ENCODE data around the gene MYLIP.

Gene MYLIP

DNA sequence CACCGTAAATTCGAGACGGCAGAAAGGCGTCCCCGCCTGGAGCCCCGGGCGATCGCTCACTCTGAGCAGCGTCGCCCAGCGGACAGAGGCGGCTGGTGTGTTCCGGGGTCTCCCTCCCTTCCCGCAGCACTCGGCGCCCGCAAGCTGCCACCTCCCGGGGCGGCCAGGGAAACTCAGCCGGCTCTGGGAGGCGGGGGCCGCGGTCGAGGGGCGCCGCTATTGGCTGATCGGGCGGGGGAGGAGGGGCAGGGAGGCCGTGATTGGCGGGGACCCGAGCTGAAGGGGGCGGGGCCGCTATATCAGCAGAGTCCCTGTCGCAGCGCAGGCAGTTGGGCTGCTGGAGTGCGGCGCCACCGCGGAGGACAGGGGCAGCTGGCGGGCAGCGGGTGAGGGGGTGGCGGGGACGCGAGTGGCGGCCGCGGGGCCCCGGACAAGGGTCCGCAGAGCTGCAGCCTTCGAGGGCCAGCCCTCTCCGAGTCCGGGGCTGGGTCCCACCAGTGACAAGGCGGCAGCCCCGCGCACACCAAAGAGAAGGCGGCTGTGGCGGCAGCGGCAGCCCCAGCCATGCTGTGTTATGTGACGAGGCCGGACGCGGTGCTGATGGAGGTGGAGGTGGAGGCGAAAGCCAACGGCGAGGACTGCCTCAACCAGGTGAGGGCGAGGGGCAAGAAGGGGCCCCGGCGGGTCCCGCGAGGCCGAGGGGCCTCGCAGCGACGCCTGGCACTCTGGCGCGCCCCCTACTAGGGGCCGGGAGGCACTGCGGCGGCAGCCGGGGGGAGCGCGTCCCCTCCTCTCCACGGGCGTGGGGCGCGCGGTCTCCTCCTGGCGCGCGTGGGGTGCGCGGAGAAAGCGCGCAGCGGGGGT lies at the start of gene MYLIP:
TSS of gene MYLIP (plus strand) at position 328 of the 864 bp plus-strand sequence. CDS start at position 565, 237 bp downstream.
- DNase-seq (ENCODE audit: low read depth, low spot score) = peak; percentile 97

DNA sequence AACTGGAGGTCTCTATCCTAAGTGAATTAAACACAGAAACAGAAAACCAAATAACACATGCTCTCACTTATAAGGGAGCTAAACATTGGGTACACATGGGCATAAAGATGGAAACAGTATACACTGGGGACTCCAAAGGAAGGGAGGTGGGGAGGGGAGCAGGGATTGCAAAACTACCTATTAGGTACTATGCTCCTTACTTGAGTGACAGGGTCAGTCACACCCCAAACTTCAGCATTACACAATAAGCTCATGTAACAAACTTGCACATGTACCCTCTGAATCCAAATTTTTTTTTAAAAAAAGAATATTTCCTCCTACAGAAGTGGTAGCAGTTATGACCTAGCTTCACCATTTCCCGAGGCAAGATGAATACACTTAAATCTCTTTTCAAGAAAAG lies 49.5 kb upstream of the MYLIP start:
- DNase-seq (ENCODE audit: low read depth, low spot score) = no peak

DNA sequence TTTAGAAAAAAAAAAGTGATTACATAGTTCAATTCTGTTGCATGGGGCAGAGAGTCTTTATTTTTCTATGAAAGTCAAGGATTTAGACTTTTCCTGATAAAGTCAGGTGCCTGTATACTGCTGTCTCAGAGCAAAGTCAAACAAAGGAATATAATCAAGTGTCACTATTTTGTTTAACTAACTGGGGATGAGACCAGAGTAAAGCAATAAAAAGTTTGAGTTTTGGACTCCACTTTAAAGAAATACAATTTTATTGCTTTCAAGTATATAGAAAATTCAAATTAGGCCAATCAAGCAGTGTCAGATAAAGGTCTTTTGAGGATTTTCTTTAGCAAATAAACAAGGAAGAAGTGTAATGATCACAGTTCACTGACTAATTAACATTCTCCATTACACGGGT lies 48.7 kb upstream of the MYLIP start:
- DNase-seq (ENCODE audit: low read depth, low spot score) = no peak

DNA sequence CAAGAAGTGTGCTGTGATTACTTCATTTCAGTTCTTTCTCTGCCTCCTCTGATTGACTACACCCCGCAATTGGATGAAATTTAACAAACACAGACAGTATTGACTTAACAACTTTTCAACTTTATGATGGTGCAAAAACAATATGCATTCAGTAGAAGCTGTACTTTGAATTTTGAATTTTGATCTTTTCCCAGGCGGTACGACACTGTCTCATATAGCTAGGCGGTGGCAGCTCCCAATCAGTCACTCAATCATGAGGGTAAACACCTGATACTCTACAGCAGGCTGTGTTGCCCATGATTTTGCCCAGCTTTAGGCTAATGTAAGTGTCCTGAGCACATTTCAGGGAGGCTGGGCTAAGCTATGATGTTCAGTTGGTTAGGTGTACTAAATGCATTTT lies 47.6 kb upstream of the MYLIP start:
- DNase-seq (ENCODE audit: low read depth, low spot score) = no peak

DNA sequence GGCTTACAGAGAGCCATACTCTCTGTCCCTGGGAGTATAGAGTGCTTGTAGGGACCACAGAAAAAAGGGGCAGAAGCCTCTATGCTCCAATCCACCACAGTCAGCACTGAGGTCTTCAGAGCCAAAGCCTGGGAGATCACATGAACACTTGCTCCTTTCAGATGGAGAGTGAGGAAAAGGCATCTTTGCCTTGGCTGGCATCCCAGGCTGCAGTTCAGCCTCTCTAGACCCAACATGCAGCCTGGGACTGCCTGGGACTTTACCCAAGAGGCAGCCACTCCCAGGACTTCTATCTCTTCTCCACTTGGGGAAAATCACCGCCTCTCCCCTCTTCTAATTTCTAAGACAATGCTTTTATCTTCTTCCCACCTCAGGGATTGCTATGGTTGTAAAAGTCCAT lies 46.5 kb upstream of the MYLIP start:
- DNase-seq (ENCODE audit: low read depth, low spot score) = no peak

DNA sequence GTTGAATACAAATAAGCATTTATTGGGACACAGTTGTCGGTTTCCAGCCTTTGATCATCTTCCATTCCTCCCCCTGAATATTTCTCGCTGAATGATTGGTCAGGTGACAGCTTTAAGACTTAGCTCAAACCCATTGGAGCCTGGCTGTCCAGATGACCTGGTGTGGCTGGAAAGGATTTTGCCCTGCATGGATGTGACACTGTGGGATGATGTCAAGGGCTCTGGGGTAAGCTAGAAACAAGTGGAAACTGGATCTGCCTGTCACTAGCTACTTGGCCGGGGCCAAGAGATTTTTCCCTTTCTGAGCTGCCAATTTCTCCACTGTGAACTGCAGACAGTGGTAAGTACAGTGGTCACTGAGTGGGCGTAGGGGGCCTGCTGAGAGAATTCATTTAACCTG lies 41.9 kb upstream of the MYLIP start:
- no peak for DNase-seq (ENCODE audit: low read depth, low spot score)

DNA sequence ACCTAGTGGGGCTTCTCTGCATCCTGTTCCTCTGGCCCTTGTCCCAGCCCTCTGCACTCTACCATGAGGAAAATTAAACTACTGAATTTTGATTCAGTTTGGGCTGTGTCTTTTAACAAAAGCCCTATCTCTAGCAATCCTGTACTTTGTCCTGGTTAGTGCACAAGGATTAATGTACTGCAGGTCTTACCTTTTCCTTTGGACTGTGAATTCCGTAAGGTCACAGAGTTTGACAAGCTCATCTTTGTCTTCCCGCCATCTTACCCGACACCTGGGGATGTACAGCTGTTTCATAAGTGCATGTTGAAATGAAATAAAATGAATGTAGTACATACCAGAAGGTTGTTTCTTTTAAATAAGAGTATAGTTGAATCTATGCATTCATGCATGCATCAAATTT lies 41.5 kb upstream of the MYLIP start:
- no peak for DNase-seq (ENCODE audit: low read depth, low spot score)

DNA sequence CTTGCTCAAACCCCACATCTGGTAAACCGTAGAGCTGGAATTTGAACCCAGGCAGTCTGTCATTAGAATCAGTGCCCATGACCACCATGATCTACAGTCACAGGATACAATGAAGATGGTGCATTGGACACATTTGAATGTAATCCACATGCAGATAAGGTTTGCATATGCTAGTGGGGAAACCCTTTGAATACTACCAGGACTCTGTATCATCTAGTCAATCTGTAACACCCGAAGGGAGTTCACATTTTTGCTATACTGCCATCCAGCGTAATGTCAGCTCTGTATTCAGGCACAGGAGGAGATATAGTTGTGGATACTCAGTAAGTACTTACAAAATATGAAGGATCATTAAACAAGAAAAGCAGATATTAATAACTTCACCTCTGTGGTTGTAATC lies 40.5 kb upstream of the MYLIP start:
- no peak for DNase-seq (ENCODE audit: low read depth, low spot score)

DNA sequence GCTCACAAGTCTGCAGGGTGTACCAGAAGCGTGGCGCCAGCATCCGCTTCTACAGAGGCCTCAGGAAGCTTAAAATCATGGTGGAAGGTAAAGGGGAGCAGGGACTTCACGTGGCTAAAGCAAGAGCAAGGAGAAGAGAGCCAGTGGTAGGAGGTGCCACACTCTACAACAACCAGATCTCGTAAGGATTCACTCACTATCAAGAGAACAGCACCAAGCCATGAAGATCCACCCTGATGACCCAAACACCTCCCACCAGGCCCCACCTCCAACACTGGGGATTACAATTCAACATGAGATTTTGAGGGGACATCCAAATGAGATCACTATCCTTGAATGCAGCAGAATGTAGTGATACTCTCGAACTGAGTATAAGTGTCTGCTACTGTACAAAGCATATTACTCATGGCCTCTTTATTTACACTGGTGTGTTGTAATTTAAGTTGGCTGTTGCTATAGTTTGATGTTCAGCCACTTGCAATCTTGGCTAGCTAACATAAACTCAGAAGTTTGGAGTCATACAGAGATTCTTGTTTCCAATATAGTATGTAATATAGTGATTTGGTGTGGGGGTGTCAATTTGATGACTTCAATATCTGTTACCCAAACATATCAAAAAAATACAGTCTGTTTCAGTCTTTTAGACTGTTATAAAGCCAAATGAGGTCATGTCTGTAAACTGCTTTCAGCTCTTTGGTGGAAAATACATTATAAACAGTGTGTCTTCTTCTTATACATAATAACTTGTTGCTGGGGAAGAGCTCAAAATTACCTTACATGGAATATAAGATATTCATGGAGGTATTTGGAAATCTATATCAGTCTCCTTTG lies 39.4 kb upstream of the MYLIP start:
- DNase-seq (ENCODE audit: low read depth, low spot score) = no peak

DNA sequence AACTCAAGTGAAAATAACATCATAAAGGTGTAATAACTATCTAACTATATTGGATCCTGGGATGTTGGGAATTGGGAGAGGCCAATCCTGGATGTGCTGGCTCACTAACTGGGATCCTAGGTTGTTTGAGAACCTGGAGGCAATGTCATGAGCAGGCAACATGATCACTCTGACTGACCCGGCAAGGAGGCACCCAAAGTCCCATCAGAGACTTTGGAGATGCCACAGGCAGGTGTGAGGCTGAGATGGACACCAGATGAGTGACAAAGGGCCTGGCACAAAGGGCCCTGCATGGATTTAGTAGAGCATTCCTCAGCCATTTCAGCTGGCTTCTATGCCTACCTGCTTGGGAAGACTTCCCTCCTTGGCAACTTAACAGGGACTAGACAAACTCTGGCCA lies 38.4 kb upstream of the MYLIP start:
- DNase-seq (ENCODE audit: low read depth, low spot score) = no peak

DNA sequence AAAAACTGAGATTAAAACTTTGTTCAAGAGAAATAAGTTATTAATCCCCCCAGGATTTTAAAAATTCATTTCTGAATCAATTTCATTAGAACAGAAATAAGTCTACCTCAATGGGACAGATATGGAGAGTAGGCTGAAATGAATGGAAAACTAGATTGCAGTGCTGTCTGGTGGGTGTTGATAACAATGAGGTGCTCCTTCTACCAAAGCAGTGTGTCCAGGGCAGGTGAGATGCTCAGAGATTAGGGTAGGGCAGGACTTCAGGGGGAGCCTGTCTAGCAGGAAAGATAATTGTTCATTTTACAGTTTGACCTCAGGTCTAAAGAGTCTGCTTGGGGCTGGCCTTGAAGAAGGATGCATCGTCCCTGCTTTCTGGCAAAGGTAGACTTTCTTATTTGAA lies 38.0 kb upstream of the MYLIP start:
- no peak for DNase-seq (ENCODE audit: low read depth, low spot score)

DNA sequence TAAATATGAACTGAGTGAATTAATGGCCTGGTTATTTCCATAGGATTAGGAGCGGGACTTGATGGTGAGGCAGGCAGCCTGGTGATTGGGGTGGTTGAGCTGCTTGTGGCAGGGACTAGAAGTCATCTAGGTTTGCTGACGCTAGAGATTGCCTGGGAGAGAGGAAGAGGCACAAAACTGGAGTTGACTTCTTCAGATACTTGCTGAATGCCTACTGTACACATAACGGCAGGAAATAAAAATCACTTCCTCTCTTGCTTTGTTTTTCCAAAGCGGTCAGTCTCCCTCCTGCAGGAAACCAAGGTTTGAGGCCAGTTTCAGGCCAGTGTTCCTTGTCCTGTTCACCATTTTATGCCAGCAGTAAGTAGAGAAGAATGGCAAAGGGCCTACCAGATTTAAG lies 36.7 kb upstream of the MYLIP start:
- no peak for DNase-seq (ENCODE audit: low read depth, low spot score)

DNA sequence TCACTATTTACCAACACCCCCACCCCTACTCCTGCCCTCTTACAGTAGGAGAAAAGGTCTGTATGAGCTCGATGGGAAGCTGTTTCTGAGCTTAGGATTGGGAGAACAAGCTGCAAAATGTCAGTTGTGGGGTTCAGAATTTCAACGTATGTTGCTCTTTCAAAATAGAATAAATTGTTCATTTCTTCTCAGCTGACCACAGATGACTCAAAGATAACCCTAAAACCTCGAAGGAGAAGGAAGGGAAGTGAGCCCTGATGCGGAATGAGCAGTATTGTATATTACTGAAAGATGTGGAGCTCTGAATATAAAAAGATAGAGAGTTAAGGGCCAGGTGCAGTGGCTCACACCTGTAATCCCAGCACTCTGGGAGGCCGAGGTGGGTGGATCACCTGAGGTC lies 35.9 kb upstream of the MYLIP start:
- no peak for DNase-seq (ENCODE audit: low read depth, low spot score)

DNA sequence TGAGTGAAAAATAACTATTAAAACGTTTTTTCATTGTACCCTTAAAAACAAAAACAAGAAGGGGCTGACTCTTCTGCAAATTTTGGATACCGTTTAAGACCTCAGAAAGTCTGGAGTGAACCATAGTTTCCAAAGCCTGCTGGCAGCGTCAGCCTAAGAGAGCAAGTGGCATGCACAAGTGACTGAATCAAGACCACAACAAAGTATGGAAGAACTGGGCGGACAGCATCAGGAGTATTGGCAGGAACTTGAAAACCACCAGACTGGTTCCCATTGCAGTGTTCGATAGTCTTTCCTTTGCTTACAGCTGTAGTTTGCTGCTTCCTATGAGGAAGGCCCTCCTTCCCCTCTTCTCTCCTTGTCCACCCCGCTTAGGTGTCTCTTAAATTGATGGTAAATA lies 33.7 kb upstream of the MYLIP start:
- DNase-seq (ENCODE audit: low read depth, low spot score) = no peak

DNA sequence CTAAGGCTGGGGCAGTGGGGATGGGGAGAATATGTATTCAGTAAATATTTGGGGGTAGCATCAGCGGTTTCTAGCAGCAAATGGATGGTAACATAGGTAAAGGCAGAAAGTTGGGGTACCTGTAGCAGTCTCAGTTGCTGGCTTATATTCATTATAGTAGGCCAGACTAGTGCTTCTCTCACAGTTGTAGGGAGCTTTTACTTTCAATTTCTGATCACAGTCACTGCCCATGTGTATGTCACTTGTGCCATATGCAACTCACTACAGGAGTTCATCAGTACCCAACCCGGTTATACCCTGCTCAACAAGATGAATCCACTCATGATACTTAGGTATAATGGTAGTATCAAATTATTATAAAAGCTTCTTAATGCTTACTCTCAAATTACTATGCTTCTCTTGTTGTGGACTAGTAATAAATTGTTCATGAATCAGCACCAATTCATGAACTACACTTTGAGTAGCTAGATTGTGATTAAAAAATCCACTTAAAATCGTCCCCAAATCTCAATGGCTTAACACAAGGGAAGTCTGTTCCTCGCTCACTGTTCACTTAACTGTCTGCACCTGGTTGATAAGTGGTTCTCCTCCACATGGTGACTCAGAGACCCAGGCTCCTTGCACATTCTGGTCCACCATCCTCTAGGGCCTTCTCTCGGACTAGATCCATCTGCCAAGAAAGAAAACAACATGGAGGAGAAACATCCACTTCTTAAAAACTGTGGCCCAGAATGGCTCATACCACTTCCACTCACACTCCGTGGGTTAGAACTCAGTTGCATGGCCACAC lies 31.3 kb upstream of the MYLIP start:
- no peak for DNase-seq (ENCODE audit: low read depth, low spot score)

DNA sequence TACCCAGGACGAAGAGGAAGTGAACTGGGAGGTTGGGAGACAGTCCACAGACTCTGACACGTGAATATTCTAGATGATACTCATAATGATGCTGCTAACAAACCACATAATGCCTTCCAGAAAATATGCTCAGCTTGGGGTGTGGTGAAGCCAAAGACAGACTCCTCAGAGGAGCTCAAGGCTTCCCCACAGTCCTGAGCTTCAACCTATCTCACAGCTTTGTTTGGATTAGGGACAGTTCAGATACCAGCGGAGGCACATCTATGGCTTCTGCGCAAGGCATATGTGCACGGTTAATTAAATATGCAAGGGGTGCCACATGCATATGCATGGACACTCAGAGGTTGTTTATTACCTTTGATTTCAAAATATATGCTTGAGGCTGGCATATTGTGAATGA lies 30.7 kb upstream of the MYLIP start:
- DNase-seq (ENCODE audit: low read depth, low spot score) = no peak

DNA sequence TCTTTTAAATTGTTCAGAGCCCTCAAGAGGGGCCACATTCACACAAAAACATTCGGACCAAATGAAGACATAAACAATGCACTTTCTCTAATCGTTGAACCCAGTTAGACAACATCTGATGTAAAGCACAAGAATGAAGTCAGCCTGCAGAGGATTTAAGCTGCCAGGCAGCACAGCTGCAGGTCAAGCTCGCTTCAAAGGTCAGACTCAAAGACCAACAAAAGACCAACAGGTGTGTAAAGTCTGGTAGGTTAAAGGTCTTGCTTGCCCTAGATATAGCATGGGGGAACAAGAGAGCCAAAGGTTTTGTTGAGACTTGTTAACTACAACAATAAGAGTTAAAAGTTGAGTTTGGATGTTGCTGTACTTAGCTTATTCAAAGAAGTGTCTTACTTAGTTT lies 26.7 kb upstream of the MYLIP start:
- DNase-seq (ENCODE audit: low read depth, low spot score) = no peak

DNA sequence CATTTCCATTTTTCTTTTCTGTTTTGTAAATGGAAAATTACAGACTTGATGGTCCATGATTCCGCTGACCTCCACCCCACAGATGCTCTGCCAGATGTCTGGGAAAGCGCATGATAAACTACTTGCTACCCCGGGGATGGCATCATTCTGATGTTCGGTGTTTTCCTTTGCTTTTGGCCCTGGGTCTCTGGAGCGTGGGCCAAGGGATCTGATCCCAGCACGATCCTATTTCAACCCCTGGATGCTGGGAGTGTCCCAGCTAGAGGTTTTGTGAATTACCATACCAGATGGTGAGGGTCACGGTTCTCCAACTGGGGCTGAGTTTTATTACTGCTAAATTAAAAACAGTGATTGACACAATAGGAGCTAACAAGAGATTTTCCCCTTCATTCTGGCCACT lies 25.2 kb upstream of the MYLIP start:
- no peak for DNase-seq (ENCODE audit: low read depth, low spot score)

DNA sequence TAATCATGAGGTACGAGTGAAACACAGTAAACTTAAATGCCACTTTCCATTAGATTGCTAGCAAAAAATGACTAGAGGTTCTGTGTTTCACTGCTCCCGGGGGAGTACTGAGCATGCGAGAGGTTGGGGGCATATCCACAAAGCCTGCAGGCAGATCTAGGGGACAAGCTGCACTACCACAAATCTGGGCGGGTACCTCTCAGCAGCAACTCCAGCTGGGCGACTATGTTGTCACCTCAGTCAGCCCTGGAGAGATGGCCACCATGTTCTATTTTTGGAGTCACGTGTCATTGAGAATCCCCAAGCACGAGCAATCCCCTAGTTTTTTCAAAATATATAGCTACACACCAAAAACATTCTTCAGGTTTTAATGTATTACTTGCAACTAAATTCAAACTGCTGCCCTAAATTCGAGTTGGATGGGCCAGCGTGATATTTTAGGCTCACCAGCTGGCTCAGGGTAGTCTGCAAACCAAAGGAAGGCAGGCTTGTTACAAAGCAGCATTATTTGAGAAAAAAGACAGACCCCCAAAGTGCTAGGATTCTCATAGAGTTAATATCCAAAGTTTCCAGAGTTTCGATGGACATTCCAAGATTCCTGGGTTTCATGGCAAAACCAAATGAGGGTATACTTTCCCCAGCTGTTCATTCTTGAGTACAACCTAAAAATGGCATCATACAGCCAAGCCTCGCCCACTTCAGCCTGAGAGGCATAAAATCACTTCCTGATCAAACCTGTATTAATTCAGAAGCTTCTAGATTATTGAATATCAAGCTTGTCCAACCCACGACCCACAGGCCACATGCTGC lies 24.1 kb upstream of the MYLIP start:
- no peak for DNase-seq (ENCODE audit: low read depth, low spot score)

DNA sequence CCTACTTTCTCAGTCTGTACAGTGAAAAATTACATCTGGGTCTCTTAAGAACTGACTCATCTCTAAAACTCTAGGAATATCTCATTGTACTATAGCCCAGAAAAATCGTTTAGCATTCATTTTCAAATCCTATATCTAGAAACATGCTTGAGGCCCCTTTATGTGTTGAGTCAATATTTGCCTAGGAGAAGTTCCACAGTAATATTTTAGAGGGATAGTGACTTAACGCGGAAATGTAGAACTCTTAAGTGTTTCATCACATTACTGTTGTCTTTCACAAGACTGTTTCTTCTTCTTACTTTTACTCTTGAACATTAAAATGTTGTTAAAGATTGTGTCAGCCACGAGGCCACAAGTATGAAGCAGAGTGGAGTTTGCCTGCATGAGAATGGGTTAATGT lies 23.0 kb upstream of the MYLIP start:
- no peak for DNase-seq (ENCODE audit: low read depth, low spot score)
